ENCODE data around the gene RRP15.

DNA sequence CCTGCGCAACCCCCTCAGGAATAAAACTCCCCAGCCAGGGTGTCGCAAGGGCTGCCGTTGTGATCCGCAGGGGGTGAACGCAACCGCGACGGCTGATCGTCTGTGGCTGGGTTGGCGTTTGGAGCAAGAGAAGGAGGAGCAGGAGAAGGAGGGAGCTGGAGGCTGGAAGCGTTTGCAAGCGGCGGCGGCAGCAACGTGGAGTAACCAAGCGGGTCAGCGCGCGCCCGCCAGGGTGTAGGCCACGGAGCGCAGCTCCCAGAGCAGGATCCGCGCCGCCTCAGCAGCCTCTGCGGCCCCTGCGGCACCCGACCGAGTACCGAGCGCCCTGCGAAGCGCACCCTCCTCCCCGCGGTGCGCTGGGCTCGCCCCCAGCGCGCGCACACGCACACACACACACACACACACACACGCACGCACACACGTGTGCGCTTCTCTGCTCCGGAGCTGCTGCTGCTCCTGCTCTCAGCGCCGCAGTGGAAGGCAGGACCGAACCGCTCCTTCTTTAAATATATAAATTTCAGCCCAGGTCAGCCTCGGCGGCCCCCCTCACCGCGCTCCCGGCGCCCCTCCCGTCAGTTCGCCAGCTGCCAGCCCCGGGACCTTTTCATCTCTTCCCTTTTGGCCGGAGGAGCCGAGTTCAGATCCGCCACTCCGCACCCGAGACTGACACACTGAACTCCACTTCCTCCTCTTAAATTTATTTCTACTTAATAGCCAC, 60.7 kb downstream of the RRP15 start:
- TF ChIP-seq, protein P1, sequence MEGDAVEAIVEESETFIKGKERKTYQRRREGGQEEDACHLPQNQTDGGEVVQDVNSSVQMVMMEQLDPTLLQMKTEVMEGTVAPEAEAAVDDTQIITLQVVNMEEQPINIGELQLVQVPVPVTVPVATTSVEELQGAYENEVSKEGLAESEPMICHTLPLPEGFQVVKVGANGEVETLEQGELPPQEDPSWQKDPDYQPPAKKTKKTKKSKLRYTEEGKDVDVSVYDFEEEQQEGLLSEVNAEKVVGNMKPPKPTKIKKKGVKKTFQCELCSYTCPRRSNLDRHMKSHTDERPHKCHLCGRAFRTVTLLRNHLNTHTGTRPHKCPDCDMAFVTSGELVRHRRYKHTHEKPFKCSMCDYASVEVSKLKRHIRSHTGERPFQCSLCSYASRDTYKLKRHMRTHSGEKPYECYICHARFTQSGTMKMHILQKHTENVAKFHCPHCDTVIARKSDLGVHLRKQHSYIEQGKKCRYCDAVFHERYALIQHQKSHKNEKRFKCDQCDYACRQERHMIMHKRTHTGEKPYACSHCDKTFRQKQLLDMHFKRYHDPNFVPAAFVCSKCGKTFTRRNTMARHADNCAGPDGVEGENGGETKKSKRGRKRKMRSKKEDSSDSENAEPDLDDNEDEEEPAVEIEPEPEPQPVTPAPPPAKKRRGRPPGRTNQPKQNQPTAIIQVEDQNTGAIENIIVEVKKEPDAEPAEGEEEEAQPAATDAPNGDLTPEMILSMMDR (IDR thresholded peaks at IDR 0.05 in 8 of 11, conservative IDR thresholded peaks at IDR 0.05 in 3 of 11): no peak
- no peak for TF ChIP-seq POLR2A (IDR thresholded peaks at IDR 0.05)
